NCI-H1105 (cell line): ENCODE data around the gene RGS21.

ENCODE experiments used
- DNase-seq: peaks from one replicate; lab custom pipeline; 2025; lab: John Stamatoyannopoulos, UW

Gene RGS21

GRCh38 chr1:192378878-192379277, 62.1 kb downstream of the RGS21 start:
- no peak for DNase-seq

GRCh38 chr1:192379554-192379953, 62.8 kb downstream of the RGS21 start:
- DNase-seq: no peak

- DNase-seq: no peak
Observed at GRCh38 chr1:192382758-192383157, 66.0 kb downstream of the RGS21 start.

- no peak for DNase-seq
Observed at GRCh38 chr1:192386051-192386650, 69.4 kb downstream of the RGS21 start.

- DNase-seq: no peak
Observed at GRCh38 chr1:192395211-192395610, 78.4 kb downstream of the RGS21 start.

- DNase-seq: no peak
Observed at GRCh38 chr1:192395895-192396294, 79.1 kb downstream of the RGS21 start.

GRCh38 chr1:192399161-192399560, 82.4 kb downstream of the RGS21 start:
- DNase-seq: peak; percentile 0

GRCh38 chr1:192401825-192402224, 85.0 kb downstream of the RGS21 start:
- DNase-seq: no peak

GRCh38 chr1:192402571-192402970, 85.8 kb downstream of the RGS21 start:
- no peak for DNase-seq

- DNase-seq: peak; percentile 4
Observed at GRCh38 chr1:192407206-192407605, 90.4 kb downstream of the RGS21 start.
